Activated CD8-positive, alpha-beta T cell treated with anti-CD3 and anti-CD28 coated beads, Interleukin-2, amount 10 ng/mL, durations not matched to agents 7 days and 5 days (primary cell): ENCODE data around the gene CLEC6A. TPM values are rescaled to one million over a fixed set of nuclear protein-coding genes. Genes with fewer than 3 reads are reported as not detected.

Source experiments
- ATAC-seq: fragments of 150-1000 bp; cut with Tn5 transposase; one replicate; pipeline ENCODE4 v1.10.0; 2021; ENCODE audit warnings: moderate library complexity
- CTCF ChIA-PET: fragments of 350-600 bp; sonication (Branson Sonifier 250); formaldehyde crosslinking; loops from one replicate; lab custom pipeline; 2021; ENCODE audit warnings: antibody characterized with exemption; lab: Charles Lee
- POLR2A ChIA-PET: fragments of 350-600 bp; sonication (Branson Sonifier 250); formaldehyde crosslinking; loops from one replicate; lab custom pipeline; 2021; ENCODE audit warnings: antibody characterized with exemption; lab: Charles Lee
- DNase-seq: peaks from one replicate; pipeline ENCODE4 v3.0.0-alpha.2; 2020
- H3K27ac Mint-ChIP-seq: one replicate; pipeline ENCODE4 v1.8.0; 2021; ENCODE audit warnings: mild to moderate bottlenecking, mixed read lengths
- H3K27me3 Mint-ChIP-seq: one replicate; pipeline ENCODE4 v1.8.0; 2021; ENCODE audit warnings: low read depth, mixed read lengths
- H3K36me3 Mint-ChIP-seq: one replicate; pipeline ENCODE4 v1.8.0; 2021; ENCODE audit warnings: low read depth, mixed read lengths
- H3K4me1 Mint-ChIP-seq: one replicate; pipeline ENCODE4 v1.8.0; 2021; ENCODE audit warnings: low read depth, mixed read lengths
- H3K4me3 Mint-ChIP-seq: one replicate; pipeline ENCODE4 v1.8.0; 2021; ENCODE audit warnings: mild to moderate bottlenecking, mixed read lengths
- H3K9me3 Mint-ChIP-seq: one replicate; pipeline ENCODE4 v1.8.0; 2022; ENCODE audit warnings: mixed read lengths; ENCODE audit not compliant: insufficient read depth
- total RNA-seq, 2 experiments: library from RNA; stranded (reverse); gene quantifications; one replicate each; pipeline ENCODE4 v1.2.3, GENCODE V29; 2021

The CLEC6A gene
- total RNA-seq, 2 experiments from 2014 or later = not detected

GRCh38 chr12:8499616-8500015 is 43.9 kb downstream of the CLEC6A start:
- no peak overlapping the region for H3K27ac Mint-ChIP-seq
- ChIA-PET POLR2A (no interaction called here), CTCF (interaction anchor here (0.9 to 1.4 kb wide), 3 partner anchors 9 to 110 kb away, joined by 3 to 5 read pairs (median 4); no protein-coding TSS in a partner anchor)
- no peaks in the 10 kb centered on the region for H3K9me3 Mint-ChIP-seq
- no peak for ATAC-seq
- H3K4me3 Mint-ChIP-seq = no peak overlapping the region
- DNase-seq = no peak
- H3K27me3 Mint-ChIP-seq = peaks cover 24% of the 10 kb centered on the region
- peaks cover 7% of the 10 kb centered on the region for H3K36me3 Mint-ChIP-seq
- H3K4me1 Mint-ChIP-seq = peaks cover 22% of the 10 kb centered on the region

GRCh38 chr12:8501720-8502119 is 46.0 kb downstream of the CLEC6A start:
- H3K4me1 Mint-ChIP-seq = peaks cover 13% of the 10 kb centered on the region
- CTCF ChIA-PET = interaction anchor here (1.0 to 2.6 kb wide), 5 partner anchors 9 to 111 kb away, joined by 3 to 14 read pairs (median 4); no protein-coding TSS in a partner anchor
- no peak for DNase-seq
- peak; percentile 61 for ATAC-seq
- H3K27me3 Mint-ChIP-seq = peaks cover 30% of the 10 kb centered on the region
- POLR2A ChIA-PET = no interaction called here
- peak overlapping the region; percentile 71 for H3K27ac Mint-ChIP-seq
- H3K36me3 Mint-ChIP-seq = no peaks in the 10 kb centered on the region
- no peak overlapping the region for H3K4me3 Mint-ChIP-seq
- no peaks in the 10 kb centered on the region for H3K9me3 Mint-ChIP-seq

- POLR2A ChIA-PET = no interaction called here
- CTCF ChIA-PET = interaction anchor here (0.9 to 1.1 kb wide), 2 partner anchors 12 to 40 kb away, joined by 3 to 5 read pairs; no protein-coding TSS in a partner anchor
- H3K27me3 Mint-ChIP-seq = peaks cover 21% of the 10 kb centered on the region
- ATAC-seq (no peak), DNase-seq (no peak)
- H3K4me3 Mint-ChIP-seq = no peak overlapping the region
- H3K27ac Mint-ChIP-seq = no peak overlapping the region
- H3K9me3 Mint-ChIP-seq = no peaks in the 10 kb centered on the region
- H3K4me1 Mint-ChIP-seq = peaks cover 17% of the 10 kb centered on the region
- H3K36me3 Mint-ChIP-seq = no peaks in the 10 kb centered on the region
Observed at GRCh38 chr12:8504351-8504750, 48.6 kb downstream of the CLEC6A start.

GRCh38 chr12:8507596-8507995 is 51.8 kb downstream of the CLEC6A start:
- ChIA-PET CTCF (interaction anchor here (0.9 to 1.1 kb wide), 2 partner anchors 27 to 37 kb away, joined by 3 read pairs; no protein-coding TSS in a partner anchor), POLR2A (no interaction called here)
- no peak for ATAC-seq

GRCh38 chr12:8508223-8508622 is 52.5 kb downstream of the CLEC6A start:
- Mint-ChIP-seq H3K27ac (no peak overlapping the region), H3K36me3 (no peaks in the 10 kb centered on the region), H3K4me1 (peaks cover 4% of the 10 kb centered on the region), H3K9me3 (no peaks in the 10 kb centered on the region), H3K4me3 (no peak overlapping the region), H3K27me3 (peaks cover 30% of the 10 kb centered on the region)
- ATAC-seq (no peak), DNase-seq (no peak)
- CTCF ChIA-PET = no interaction called here
- POLR2A ChIA-PET = no interaction called here

More at GRCh38 chr12:8507596-8507995, 51.8 kb downstream of the CLEC6A start:
- peaks cover 30% of the 10 kb centered on the region for H3K27me3 Mint-ChIP-seq
- no peaks in the 10 kb centered on the region for H3K9me3 Mint-ChIP-seq
- no peak for DNase-seq
- H3K27ac Mint-ChIP-seq = no peak overlapping the region
- no peaks in the 10 kb centered on the region for H3K36me3 Mint-ChIP-seq
- H3K4me3 Mint-ChIP-seq = no peak overlapping the region
- peaks cover 4% of the 10 kb centered on the region for H3K4me1 Mint-ChIP-seq

- no peak for ATAC-seq
- Mint-ChIP-seq H3K4me3 (no peak overlapping the region), H3K27me3 (peaks cover 36% of the 10 kb centered on the region), H3K27ac (no peak overlapping the region), H3K9me3 (no peaks in the 10 kb centered on the region), H3K36me3 (no peaks in the 10 kb centered on the region), H3K4me1 (peaks cover 4% of the 10 kb centered on the region)
- DNase-seq = no peak
- POLR2A ChIA-PET = no interaction called here
- CTCF ChIA-PET = no interaction called here
Observed at GRCh38 chr12:8508910-8509841, 53.4 kb downstream of the CLEC6A start.

- H3K36me3 Mint-ChIP-seq = no peaks in the 10 kb centered on the region
- no peak for ATAC-seq
- POLR2A ChIA-PET = no interaction called here
Observed at GRCh38 chr12:8513256-8513655, 57.5 kb downstream of the CLEC6A start, which contains the start of gene CLEC4D. CLEC4D (plus strand) TSS chr12:8513503; CDS start chr12:8513733, 230 bp downstream.

GRCh38 chr12:8517971-8518370 is 62.2 kb downstream of the CLEC6A start:
- no peaks in the 10 kb centered on the region for H3K36me3 Mint-ChIP-seq
- H3K4me3 Mint-ChIP-seq = no peak overlapping the region
- H3K27me3 Mint-ChIP-seq = peaks cover 48% of the 10 kb centered on the region
- CTCF ChIA-PET = interaction anchor here (1.0 to 1.1 kb wide), 2 partner anchors 26 kb away, joined by 3 to 4 read pairs; no protein-coding TSS in a partner anchor
- POLR2A ChIA-PET = no interaction called here
- no peaks in the 10 kb centered on the region for H3K9me3 Mint-ChIP-seq
- H3K4me1 Mint-ChIP-seq = no peaks in the 10 kb centered on the region
- DNase-seq (no peak), ATAC-seq (no peak)
- H3K27ac Mint-ChIP-seq = no peak overlapping the region

More at GRCh38 chr12:8513256-8513655, 57.5 kb downstream of the CLEC6A start, which contains the start of gene CLEC4D:
- CTCF ChIA-PET = no interaction called here
- H3K4me3 Mint-ChIP-seq = no peak within 1 kb of the TSS
- no peaks in the 10 kb centered on the region for H3K9me3 Mint-ChIP-seq
- H3K27ac Mint-ChIP-seq = no peak within 1 kb of the TSS
- H3K27me3 Mint-ChIP-seq = peaks cover 34% of the 10 kb centered on the region
- no peak for DNase-seq
- peaks cover 4% of the 10 kb centered on the region for H3K4me1 Mint-ChIP-seq

GRCh38 chr12:8519171-8519570 is 63.4 kb downstream of the CLEC6A start:
- no peak overlapping the region for H3K4me3 Mint-ChIP-seq
- no peak overlapping the region for H3K27ac Mint-ChIP-seq
- DNase-seq = no peak
- no peaks in the 10 kb centered on the region for H3K4me1 Mint-ChIP-seq
- no peaks in the 10 kb centered on the region for H3K36me3 Mint-ChIP-seq
- ChIA-PET POLR2A (no interaction called here), CTCF (no interaction called here)
- peaks cover 53% of the 10 kb centered on the region for H3K27me3 Mint-ChIP-seq
- no peak for ATAC-seq
- peaks cover 1% of the 10 kb centered on the region for H3K9me3 Mint-ChIP-seq

- ChIA-PET POLR2A (no interaction called here), CTCF (interaction anchor here (0.9 kb wide), 1 partner anchor 17 kb away, joined by 7 read pairs; no protein-coding TSS in a partner anchor)
- ATAC-seq = no peak
- no peak overlapping the region for H3K27ac Mint-ChIP-seq
- peaks cover 50% of the 10 kb centered on the region for H3K27me3 Mint-ChIP-seq
- H3K36me3 Mint-ChIP-seq = no peaks in the 10 kb centered on the region
- peaks cover 5% of the 10 kb centered on the region for H3K9me3 Mint-ChIP-seq
- no peak for DNase-seq
- H3K4me1 Mint-ChIP-seq = no peaks in the 10 kb centered on the region
- no peak overlapping the region for H3K4me3 Mint-ChIP-seq
Observed at GRCh38 chr12:8527250-8528130, 71.7 kb downstream of the CLEC6A start.
